ENCODE measurements around the gene DNAH10. TPM values are rescaled to one million over a fixed set of nuclear protein-coding genes. Genes with fewer than 3 reads are reported as not detected.

The DNAH10 gene
- total RNA-seq, 1 donor from 2014 or later: 0.66 TPM

GRCh38 chr12:123912415-123913380 lies 150.6 kb downstream of the DNAH10 start:
- peaks cover 5% of the 10 kb centered on the region for H3K27me3 Mint-ChIP-seq (ENCODE audit: unreplicated experiment)
- TF ChIP-seq CTCF (IDR thresholded peaks at IDR 0.05; ENCODE audit: partially characterized antibody, unreplicated experiment): no peak
- peaks cover 3% of the 10 kb centered on the region for H3K4me1 Mint-ChIP-seq (ENCODE audit: low read depth, unreplicated experiment)
- peaks cover 8% of the 10 kb centered on the region for H3K9me3 Mint-ChIP-seq (ENCODE audit: unreplicated experiment)
- H3K27ac Mint-ChIP-seq (ENCODE audit: unreplicated experiment): no peak overlapping the region
- H3K4me3 Mint-ChIP-seq (ENCODE audit: unreplicated experiment): no peak overlapping the region
- no peak for DNase-seq
- H3K36me3 Mint-ChIP-seq (ENCODE audit: unreplicated experiment): peaks cover 8% of the 10 kb centered on the region

- Mint-ChIP-seq H3K27ac (ENCODE audit: unreplicated experiment) (no peak overlapping the region), H3K4me1 (ENCODE audit: low read depth, unreplicated experiment) (no peaks in the 10 kb centered on the region), H3K9me3 (ENCODE audit: unreplicated experiment) (peaks cover 8% of the 10 kb centered on the region), H3K36me3 (ENCODE audit: unreplicated experiment) (peaks cover 8% of the 10 kb centered on the region), H3K27me3 (ENCODE audit: unreplicated experiment) (peaks cover 3% of the 10 kb centered on the region), H3K4me3 (ENCODE audit: unreplicated experiment) (no peak overlapping the region)
- no peak for DNase-seq
- no peak for TF ChIP-seq CTCF (IDR thresholded peaks at IDR 0.05; ENCODE audit: partially characterized antibody, unreplicated experiment)
Observed at GRCh38 chr12:123914726-123915333, 152.7 kb downstream of the DNAH10 start.

DNA sequence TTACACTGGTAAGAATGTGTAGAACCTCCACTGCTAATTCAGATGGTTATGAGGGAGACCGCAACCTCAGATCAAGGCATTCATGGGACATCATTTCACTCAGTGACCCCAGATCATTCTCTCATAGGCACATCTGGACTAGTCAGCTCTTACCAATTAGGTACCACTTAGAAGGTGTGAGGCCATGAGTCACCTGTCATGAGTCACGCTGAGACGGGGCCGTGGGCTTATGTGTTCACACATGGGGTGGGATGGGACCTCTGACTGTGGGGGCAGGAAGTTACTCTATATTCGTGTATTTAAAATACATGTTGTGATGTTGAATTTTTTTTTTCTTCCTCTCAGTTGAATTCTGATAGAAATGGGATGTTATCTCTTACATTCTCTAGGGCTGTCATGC lies 154.6 kb downstream of the DNAH10 start:
- peaks cover 8% of the 10 kb centered on the region for H3K36me3 Mint-ChIP-seq (ENCODE audit: unreplicated experiment)
- no peak for DNase-seq
- H3K4me3 Mint-ChIP-seq (ENCODE audit: unreplicated experiment): no peak overlapping the region
- no peak overlapping the region for H3K27ac Mint-ChIP-seq (ENCODE audit: unreplicated experiment)
- peaks cover 5% of the 10 kb centered on the region for H3K9me3 Mint-ChIP-seq (ENCODE audit: unreplicated experiment)
- no peaks in the 10 kb centered on the region for H3K4me1 Mint-ChIP-seq (ENCODE audit: low read depth, unreplicated experiment)
- peaks cover 3% of the 10 kb centered on the region for H3K27me3 Mint-ChIP-seq (ENCODE audit: unreplicated experiment)
- TF ChIP-seq CTCF (IDR thresholded peaks at IDR 0.05; ENCODE audit: partially characterized antibody, unreplicated experiment): no peak

DNA sequence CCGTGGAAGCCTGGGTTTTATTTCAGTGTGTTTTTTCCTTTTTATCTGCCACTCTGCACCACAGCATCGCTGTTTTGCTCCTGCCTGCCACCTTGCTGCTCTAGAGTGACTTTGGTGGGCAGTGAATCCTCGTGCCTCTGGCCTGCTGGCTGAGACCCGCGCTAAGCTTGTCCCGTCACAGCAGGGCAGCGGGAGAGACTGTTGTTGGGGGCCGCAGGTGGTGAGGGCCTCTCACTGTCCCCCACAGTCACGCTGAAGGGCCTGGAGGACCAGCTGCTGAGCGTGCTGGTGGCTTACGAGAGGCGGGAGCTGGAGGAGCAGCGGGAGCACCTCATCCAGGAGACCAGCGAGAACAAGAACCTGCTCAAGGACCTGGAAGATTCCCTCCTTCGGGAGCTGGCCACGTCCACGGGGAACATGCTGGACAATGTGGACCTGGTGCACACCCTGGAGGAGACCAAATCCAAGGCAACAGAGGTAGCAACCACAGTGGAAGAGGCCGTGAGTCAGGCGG lies 155.3 kb downstream of the DNAH10 start:
- Mint-ChIP-seq H3K4me3 (ENCODE audit: unreplicated experiment) (no peak overlapping the region), H3K9me3 (ENCODE audit: unreplicated experiment) (peaks cover 5% of the 10 kb centered on the region), H3K4me1 (ENCODE audit: low read depth, unreplicated experiment) (no peaks in the 10 kb centered on the region), H3K36me3 (ENCODE audit: unreplicated experiment) (peaks cover 8% of the 10 kb centered on the region), H3K27ac (ENCODE audit: unreplicated experiment) (no peak overlapping the region), H3K27me3 (ENCODE audit: unreplicated experiment) (peaks cover 3% of the 10 kb centered on the region)
- no peak for TF ChIP-seq CTCF (IDR thresholded peaks at IDR 0.05; ENCODE audit: partially characterized antibody, unreplicated experiment)
- DNase-seq: no peak
